ENCODE results near the gene STEAP1B. TPM values are rescaled to one million over a fixed set of nuclear protein-coding genes. Genes with fewer than 3 reads are reported as not detected.

The STEAP1B gene
- total and polyA plus RNA-seq, 8 donors, result not detected

- FAIRE-seq (no peak), DNase-seq (no peak), ATAC-seq (no peak)
- Histone ChIP-seq H3K4me3 (no peak overlapping the region), H3K27me3 (no peaks in the 10 kb centered on the region), H3K27ac (no peak overlapping the region), H3K36me3 (no peaks in the 10 kb centered on the region), H3K9me3 (no peaks in the 10 kb centered on the region), H3K4me1 (no peaks in the 10 kb centered on the region)
- no peak for TF ChIP-seq CTCF (IDR thresholded peaks at IDR 0.05)
- WGBS, 2 donors, result 46 to 51% methylated on average over 3 of the region's 3 CpGs
- intact Hi-C loops (cut with DNase I), result no loop called here
Measured at GRCh38 chr7:22404421-22405023, 95.5 kb downstream of the STEAP1B start.

GRCh38 chr7:22403344-22403743, 96.6 kb downstream of the STEAP1B start:
- DNase-seq, result no peak
- FAIRE-seq, result no peak
- WGBS, 2 donors, result 91 to 93% methylated on average over 2 of the region's 2 CpGs
- Histone ChIP-seq H3K27ac (no peak overlapping the region), H3K36me3 (no peaks in the 10 kb centered on the region), H3K27me3 (no peaks in the 10 kb centered on the region), H3K9me3 (no peaks in the 10 kb centered on the region), H3K4me3 (no peak overlapping the region), H3K4me1 (no peaks in the 10 kb centered on the region)
- intact Hi-C loops (cut with DNase I), result no loop called here
- TF ChIP-seq CTCF (IDR thresholded peaks at IDR 0.05), result no peak
- ATAC-seq, result no peak

- intact Hi-C loops (cut with DNase I), result no loop called here
- FAIRE-seq (no peak), ATAC-seq (no peak)
Measured at GRCh38 chr7:22402250-22402649, 97.7 kb downstream of the STEAP1B start.

GRCh38 chr7:22400936-22401553, 98.9 kb downstream of the STEAP1B start:
- WGBS, 2 donors, result 87 to 90% methylated on average over 3 of the region's 3 CpGs
- no peak for FAIRE-seq
- no peak for DNase-seq
- Histone ChIP-seq H3K36me3 (no peaks in the 10 kb centered on the region), H3K9me3 (no peaks in the 10 kb centered on the region), H3K27me3 (no peaks in the 10 kb centered on the region), H3K4me3 (no peak overlapping the region), H3K4me1 (no peaks in the 10 kb centered on the region), H3K27ac (no peak overlapping the region)
- intact Hi-C loops (cut with DNase I), result no loop called here
- no peak for TF ChIP-seq CTCF (IDR thresholded peaks at IDR 0.05)
- ATAC-seq, result no peak

More at GRCh38 chr7:22402250-22402649, 97.7 kb downstream of the STEAP1B start:
- WGBS, 2 donors, result 70 to 75% methylated on average over 2 of the region's 2 CpGs
- no peak overlapping the region for H3K4me3 ChIP-seq
- no peak for TF ChIP-seq CTCF (IDR thresholded peaks at IDR 0.05)
- no peaks in the 10 kb centered on the region for H3K36me3 ChIP-seq
- no peaks in the 10 kb centered on the region for H3K4me1 ChIP-seq
- no peaks in the 10 kb centered on the region for H3K9me3 ChIP-seq
- no peak overlapping the region for H3K27ac ChIP-seq
- no peak for DNase-seq
- H3K27me3 ChIP-seq, result no peaks in the 10 kb centered on the region

GRCh38 chr7:22400150-22400814, 99.7 kb downstream of the STEAP1B start:
- DNase-seq, result no peak
- 69 to 70% methylated on average over 10 of the region's 10 CpGs for WGBS, 2 donors

More at GRCh38 chr7:22400150-22400814, 99.7 kb downstream of the STEAP1B start:
- TF ChIP-seq CTCF (IDR thresholded peaks at IDR 0.05), result no peak
- H3K27me3 ChIP-seq, result no peaks in the 10 kb centered on the region
- no peak overlapping the region for H3K4me3 ChIP-seq
- H3K9me3 ChIP-seq, result no peaks in the 10 kb centered on the region
- no peaks in the 10 kb centered on the region for H3K4me1 ChIP-seq
- H3K36me3 ChIP-seq, result no peaks in the 10 kb centered on the region
- no peak overlapping the region for H3K27ac ChIP-seq
- FAIRE-seq (no peak), ATAC-seq (no peak)
- intact Hi-C loops (cut with DNase I), result no loop called here
